HG03469 (cell line): ENCODE data around the gene C2orf80.
"Not testable (repeated sequence)": the region's sequence is repeated elsewhere in the genome, so short reads cannot be mapped to it uniquely, and the experiment has no call there.

Source experiments
- ATAC-seq: cut with Tn5 transposase; IDR thresholded peaks from one replicate; pipeline ENCODE4 v1.9.1; 2021; ENCODE audit warnings: mild to moderate bottlenecking, moderate library complexity, moderate number of reproducible peaks; ENCODE audit not compliant: unreplicated experiment

Gene C2orf80

DNA sequence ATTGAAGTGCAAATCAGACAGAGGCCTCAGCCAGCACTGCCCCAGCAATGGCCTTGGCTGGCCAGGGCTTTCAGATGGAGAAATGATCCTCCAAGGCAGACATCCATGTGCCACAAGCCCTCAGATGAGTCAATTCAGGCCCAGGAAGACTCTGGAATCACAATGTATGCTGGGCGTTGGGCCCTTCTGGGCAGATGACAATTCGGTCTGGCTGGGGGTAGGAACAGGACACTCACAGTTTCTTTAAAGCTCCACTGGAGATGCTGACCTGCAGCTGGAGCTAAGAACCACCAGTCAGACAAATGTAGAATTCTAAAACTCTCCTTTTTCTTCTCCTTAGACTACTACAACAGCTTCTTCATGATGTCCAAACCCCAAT is 53.1 kb downstream of the C2orf80 start:
- ATAC-seq: no peak

GRCh38 chr2:208135794-208136715 is 53.8 kb downstream of the C2orf80 start:
- no peak for ATAC-seq

DNA sequence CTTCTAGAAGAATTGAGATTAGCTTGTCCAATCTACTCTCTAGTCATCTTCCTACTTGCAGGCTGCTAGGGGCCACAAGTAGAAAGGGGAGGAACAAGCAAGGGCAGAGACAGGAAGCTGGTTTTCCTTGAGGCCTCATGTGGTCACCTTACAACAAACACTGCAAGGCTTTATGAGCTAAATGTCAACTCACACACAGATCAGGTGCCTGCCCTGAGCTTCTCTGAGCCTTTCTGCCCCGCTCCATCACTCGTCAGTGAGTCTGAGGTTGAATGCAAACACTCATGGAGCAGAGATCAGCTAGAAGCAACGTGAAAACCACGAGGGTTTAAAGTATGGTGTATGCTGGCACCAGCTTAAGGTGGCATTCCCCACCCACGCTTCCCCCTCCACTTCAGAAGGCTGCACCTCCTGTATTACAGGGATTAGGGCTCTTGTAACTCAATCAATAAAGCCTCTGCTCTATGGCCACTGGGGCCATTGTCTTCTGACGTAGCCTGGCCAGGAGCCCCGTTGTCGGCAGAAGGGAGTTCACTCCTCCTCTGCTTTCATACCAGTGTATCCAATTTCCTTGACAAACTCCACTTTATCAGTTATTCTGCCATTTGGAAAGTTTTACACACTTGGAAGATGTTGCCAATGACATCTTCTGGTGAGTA is 54.8 kb downstream of the C2orf80 start:
- ATAC-seq: peak; percentile 78

DNA sequence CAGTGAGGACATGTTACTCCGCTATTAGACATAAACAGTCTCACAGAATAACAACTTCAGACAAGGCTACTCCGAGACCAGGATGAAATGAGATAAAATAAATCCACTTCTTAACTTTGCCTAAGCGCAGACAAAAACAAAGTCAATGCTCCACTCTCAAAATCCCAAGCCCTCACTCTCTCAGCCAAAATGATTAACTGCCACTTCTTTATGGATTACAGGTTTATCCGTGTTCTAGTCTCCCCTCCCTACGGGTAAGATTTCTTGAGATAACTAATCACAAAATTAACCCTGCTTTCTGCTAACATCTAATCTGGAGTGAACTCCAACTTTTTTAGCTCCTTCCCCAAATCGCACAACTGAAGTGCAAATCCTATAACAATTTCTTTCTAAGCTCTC is 59.1 kb downstream of the C2orf80 start:
- ATAC-seq: no peak

GRCh38 chr2:208129744-208130711 is 59.8 kb downstream of the C2orf80 start, which contains the start of gene CRYGC:
Gene CRYGC (minus strand): TSS chr2:208129828. CDS start chr2:208129792, 36 bp downstream.
- no peak for ATAC-seq

GRCh38 chr2:208128136-208128535 is 61.7 kb downstream of the C2orf80 start:
- ATAC-seq: no peak

DNA sequence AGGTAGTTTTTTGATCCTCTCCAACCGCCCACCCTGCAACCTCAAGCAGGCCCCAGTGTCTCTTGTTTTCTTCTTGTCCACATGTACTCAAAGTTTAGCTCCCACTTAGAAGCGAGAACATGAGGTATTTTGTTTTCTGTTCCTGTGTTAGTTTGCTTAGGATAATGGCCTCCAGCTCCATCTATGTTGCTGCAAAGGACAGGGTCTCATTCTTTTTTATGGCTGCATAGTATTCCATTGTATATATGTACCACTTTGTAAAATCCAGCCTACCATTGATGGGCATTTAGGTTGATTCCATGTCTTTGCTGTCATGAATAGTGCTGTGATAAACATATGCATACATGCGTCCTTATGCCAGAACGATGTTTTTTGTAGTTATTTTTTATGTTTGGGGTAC is 62.7 kb downstream of the C2orf80 start:
- no peak for ATAC-seq

GRCh38 chr2:208125251-208125650 is 64.6 kb downstream of the C2orf80 start:
- no peak for ATAC-seq

DNA sequence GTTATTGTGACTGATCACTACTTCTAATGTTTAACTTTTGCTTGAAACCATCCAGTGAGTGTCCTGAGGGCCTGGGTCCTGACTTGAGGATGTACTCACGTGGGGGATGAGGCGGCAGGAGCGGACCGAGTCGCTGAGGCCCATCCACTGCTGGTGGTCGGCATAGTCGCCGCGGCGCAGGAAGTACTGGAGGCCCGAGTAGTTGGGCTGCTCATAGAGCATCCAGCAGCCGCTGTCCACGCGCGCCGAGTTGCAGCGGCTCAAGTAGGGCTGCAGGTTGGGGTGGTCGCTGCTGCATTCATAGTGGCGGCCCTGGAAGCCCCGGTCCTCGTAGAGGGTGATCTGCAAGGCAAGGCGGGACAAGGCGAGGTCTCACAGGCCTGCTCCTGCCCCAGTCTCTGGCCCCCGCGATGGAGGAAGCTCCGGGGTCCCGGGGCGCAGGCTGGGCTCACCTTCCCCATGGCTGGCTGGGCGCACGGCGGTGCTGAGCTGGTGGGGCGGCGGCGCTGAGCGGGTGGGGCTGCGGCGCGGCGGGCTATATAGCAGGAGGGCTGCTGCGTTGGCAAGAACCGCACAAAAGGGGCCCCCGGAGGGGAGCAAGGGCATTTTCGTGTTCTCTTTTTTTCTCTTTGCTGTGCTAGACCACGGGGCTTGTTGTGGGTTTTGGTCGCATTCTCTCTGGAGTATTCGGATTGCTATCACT is 65.7 kb downstream of the C2orf80 start, which contains the start of gene CRYGD:
CRYGD (minus strand) TSS at position 512 of the 703 bp plus-strand sequence; CDS start at position 461, 51 bp downstream.
- not testable (repeated sequence) for ATAC-seq

DNA sequence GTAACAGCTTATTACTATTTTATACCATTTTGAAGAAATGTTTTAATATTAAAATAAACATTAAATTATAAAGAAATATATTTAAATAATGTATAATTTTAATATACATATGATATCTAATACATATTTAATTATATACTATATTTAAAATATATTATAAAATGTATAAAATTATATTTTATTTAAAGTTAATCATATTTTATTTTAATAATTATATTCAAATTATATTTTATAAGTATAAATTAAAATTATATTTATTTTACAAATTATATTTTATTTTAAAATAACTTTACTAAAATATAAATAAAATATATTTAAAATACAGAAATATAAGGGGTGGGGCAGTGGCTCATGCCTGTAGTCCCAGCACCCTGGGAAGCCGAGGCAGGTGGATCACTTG is 67.6 kb downstream of the C2orf80 start:
- no peak for ATAC-seq

GRCh38 chr2:208118918-208119317 is 70.9 kb downstream of the C2orf80 start:
- no peak for ATAC-seq

DNA sequence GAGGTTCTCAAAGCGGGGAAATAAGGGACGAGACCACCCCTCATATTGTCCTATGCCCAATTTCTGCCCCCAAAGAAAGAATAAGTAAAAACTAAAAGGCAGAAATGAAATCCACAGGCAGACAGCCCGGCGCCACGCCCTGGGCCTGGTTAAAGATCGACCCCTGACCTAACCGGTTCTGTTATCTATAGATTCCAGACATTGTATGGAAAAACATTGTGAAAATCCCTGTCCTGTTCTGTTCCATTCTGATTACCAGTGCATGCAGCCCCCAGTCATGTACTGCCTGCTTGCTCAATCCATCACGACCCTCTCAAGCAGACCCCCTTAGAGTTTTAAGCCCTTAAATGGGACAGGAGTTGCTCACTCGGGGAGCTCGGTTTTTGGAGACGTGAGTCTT is 72.4 kb downstream of the C2orf80 start:
- ATAC-seq: not testable (repeated sequence)
